ENCODE measurements around the gene EPHA7.

- TF ChIP-seq POLR2A (IDR thresholded peaks at IDR 0.05; ENCODE audit: low read depth, low read length) (no peak), POLR2AphosphoS5 (IDR thresholded peaks at IDR 0.05; ENCODE audit: low read depth, low read length) (no peak)
Measured at GRCh38 chr6:93366506-93366905, 52.9 kb downstream of the EPHA7 start.
